GM18867 (cell line): ENCODE data around the gene KCTD5.
"Not testable (repeated sequence)": the region's sequence is repeated elsewhere in the genome, so short reads cannot be mapped to it uniquely, and the experiment has no call there.

ENCODE experiments used
- ATAC-seq: cut with Tn5 transposase; IDR thresholded peaks from one replicate; pipeline ENCODE4 v1.9.1; 2021; ENCODE audit warnings: mild to moderate bottlenecking, moderate library complexity; ENCODE audit not compliant: unreplicated experiment

The KCTD5 gene

DNA sequence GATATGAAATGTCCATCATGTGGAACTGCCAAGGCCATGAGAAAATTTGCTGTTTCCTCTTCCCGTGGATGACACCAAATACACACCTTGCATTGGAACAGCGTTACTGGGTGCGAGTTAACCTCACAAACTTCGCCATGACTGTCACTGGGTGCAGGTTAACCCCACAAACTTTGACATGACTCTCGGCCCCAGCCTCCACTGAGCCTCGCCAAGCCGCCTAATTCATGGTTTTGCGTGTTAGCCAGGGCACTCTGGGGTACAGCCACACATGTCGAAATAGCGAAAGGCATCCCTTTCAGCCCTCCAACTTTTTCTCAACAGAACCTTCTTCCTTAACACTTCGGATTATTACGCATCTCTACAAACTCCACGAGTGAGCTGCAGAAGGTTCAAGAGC is 10.6 kb upstream of the KCTD5 start:
- ATAC-seq: no peak

DNA sequence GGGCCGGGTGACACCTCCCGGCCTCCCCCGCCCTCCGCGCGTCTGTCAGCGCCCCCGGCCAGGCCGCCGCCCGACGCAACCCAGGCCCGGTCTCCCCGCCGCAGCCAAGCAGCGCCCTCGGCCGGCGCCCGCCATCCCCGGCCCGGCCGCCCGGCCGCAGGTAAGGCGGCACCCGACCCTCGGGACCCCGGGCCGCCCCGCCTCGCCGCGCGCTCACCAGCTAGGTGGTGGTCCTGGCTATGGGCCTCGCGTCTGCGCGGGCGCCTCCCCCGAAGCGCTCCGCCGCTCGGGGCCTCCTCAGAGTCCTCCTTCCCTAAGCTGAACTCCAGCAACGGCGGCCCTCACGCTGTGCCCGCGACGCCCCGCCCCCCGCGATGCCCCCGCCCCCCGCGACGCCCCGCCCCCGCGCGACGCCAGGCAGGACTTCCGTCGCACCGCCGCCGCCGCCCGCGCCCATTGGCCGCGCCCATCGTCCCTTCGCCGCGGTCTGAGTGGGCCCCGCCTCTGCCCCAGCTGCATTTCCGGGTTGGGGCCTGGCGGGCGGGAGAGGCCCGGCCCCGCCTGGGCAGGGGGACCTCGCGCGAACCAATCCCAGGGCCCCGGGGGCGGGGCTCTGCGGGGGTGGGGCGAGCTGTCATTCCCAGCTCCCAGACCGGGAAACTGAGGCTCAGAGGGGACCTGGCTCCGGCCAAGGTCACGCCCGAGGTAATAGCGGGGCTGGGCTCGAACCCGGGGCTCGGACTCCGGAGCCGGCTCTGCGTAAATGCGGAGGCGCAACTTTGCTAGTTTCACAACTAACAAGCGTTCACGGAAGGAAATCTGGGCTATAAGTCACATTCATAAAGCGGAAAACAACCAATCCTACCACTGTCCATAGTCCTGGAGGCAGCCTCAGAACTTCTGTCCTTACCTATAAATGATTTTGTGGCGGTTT is 9.0 kb upstream of the KCTD5 start:
- ATAC-seq: peak; percentile 83

DNA sequence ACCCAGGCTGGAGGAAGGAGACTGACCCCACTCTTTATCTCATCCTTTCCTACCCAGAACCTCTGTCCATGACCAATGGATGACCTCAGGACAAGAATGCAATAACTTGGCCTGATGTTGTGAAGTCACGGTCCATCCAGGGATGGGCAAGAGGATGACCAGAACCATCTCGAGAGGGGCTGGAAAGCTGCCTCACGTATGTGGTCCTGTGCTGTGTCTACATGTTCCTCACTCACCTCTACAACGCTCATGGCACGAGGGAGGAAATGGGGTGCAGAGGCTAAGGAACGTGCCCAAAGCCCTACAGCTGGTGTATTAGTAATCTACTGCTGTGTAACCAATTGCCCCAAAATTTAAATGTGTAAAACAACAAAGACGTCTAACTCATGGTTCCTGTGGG is 7.3 kb upstream of the KCTD5 start:
- no peak for ATAC-seq

DNA sequence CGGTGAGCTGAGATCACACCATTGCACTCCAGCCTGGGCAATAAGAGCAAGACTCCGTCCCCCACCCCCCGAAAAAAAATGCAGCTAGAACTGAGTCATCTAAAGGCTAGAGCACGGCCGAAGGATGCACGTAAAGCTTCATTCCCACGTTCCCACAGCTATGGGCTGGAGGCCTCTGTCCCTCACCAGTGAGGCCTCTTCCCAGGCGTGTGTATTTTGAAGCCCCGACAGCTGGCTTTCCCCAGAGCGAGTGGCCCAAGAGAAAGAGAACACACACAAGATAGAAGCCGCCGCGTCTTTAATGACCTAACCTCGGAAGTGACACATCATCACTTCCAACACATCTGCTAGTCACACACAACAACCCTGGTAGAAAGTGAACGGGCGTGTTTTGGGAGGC is 6.6 kb upstream of the KCTD5 start:
- ATAC-seq: no peak

DNA sequence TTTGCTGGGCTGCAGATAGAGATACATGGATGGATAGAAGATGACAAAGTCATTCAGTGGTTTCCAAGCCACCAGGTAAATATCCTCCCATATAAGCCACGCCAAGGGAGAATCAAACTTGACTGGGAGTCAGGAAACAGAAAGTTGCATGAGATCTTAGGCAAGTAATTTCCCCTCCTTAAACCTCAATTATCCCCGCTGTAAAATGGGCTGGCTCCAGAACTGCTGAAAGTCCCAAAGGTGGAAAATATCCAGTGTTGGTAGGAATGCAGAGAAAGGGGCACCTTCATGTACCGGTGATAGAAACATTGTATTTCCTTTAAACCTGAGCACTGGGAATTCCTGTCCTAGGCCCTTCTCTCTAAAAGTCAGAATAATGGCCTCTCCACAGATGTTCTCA is 5.4 kb upstream of the KCTD5 start:
- ATAC-seq: not testable (repeated sequence)

DNA sequence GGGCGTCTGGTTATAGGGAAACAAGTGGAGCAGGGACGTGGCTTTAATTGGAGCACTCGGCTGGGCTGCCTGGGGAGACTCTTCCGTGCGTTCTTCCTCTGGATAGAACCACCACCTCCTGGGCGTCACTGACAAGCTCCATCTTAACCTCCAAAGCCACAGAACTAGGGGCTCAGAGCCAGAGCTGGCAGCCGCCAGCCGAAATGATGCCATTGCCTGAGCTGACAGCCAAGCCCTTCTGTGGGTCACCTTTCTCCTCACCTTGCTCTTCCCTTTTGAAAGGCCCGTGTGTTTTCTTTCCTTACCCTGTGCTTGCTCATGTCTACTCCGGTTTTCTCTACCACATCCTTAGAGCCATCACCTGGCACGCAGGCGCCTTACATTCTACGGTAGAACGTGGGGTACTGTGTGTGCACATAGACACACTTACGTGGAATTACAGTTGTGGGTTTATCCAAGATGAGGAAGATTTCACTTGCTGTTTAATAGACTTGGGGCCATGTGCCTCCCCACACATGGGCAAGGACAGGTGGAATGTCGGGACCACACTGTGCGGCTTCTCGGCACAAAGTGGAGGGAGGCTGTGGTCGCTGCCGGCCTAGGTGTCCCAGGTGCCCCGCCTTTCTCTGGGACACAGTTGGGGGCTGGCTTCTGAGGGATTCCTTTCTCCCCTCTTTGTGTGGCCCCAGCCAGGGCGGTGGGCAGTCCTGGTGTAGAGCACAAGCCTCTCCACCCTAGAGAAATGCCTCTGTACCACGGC is 3.9 kb upstream of the KCTD5 start:
- ATAC-seq: not testable (repeated sequence)

DNA sequence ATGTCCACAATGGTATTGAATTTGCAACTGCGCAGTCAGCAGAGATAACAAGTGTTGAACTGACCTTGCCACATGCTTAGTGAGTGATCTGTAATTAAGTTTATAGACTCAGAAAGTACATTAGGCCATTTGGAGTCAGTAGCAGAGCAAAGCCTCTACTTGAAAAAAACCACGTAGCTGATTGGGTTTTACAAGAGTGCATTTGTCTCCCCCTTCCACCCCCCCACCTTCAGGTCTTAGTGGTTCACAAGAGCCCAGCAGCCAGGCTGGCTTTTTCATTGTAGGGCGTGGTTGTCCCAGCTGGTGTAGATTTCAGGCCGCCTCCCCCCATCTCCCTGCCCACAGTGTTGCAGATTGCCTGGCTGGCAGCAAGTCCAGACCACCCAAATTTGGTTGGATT is 2.4 kb upstream of the KCTD5 start:
- ATAC-seq: not testable (repeated sequence)

DNA sequence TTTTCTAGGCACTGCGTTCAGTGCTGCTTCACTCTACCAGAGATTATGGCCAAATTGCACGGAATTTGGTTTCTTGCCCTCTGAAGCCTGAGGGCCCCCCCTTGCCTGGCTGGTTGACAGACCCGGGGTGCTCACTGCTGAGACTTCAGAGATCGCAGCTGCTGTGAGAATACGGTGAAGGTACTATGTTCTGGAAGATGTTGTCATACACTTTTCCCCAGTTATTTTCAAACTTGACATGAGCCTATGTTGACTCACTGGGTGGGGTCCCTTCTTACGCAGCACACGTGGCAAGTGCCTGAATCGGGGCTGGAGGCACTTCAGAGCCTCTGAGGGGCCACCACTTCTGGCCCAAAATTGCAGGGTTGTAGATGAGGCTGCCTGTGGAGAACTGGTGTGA is 2.0 kb upstream of the KCTD5 start:
- ATAC-seq: not testable (repeated sequence)

DNA sequence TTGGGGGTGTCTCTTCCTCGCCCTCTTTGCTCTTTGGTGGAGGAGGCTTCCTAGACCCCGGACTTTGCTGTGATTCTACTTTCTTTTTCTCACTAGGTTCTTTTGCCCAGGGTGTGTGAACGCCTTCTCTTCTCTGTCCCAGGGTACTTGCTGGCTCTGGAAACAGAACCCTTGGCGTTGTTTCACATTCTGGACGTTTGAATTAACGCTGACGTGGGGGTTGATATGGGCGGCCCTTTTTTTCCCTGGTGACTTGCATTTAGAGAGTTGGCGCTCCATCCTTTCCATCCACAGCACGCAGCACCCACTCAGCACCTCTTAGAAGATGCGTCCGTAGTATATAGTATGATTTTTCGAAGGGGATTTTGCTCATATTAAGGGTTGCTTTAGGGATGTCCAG is 718 bp downstream of the KCTD5 start:
- ATAC-seq: not testable (repeated sequence)

DNA sequence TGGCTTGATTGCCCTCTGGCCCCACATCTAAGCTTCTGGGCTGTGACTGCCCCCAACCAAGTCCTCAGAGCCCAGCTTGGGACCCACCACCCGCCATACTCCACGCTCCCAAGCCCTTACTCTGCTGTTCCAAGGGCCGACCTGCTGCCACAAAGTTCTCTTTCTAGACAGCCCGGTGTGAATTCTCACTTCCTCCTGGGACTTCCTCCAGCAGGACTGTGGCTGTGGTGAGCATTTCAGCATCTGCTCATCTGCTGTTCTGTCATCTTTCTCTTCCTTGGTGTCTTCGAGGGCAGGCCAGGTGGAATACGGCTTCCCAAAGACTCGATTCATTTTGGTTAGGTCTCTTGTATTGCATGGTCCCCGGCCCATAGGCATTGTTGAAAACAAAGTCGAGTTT is 3.8 kb downstream of the KCTD5 start:
- ATAC-seq: peak; percentile 29

DNA sequence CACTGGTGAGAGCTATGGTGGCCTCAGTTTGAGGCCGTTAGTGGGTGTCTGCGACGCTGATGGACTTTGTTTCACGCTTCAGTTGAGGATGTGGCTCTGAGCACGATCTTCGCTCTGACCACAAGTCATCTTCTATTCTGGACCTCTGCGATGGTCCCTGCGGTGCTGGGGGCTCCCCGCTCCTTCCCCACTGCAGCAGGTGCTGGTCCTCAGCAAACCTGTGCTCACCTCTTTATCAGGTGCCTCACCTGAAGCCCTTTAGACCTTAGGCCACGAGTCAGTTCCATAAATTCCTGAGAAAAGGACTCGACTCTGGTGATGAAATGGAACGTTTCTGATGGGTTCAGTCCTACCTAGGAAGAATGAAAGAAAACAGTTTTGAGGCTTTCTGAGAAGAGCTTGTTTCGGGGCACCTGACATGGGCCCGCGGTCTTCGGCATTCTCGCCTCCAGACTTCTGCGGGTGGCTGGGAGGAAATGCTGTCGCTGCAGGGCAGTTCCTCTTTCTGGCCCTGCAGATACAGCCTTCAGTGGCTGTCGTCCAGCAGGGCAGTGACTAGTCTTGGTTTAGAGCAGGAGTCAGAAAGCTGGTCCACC is 4.7 kb downstream of the KCTD5 start:
- ATAC-seq: peak; percentile 39

DNA sequence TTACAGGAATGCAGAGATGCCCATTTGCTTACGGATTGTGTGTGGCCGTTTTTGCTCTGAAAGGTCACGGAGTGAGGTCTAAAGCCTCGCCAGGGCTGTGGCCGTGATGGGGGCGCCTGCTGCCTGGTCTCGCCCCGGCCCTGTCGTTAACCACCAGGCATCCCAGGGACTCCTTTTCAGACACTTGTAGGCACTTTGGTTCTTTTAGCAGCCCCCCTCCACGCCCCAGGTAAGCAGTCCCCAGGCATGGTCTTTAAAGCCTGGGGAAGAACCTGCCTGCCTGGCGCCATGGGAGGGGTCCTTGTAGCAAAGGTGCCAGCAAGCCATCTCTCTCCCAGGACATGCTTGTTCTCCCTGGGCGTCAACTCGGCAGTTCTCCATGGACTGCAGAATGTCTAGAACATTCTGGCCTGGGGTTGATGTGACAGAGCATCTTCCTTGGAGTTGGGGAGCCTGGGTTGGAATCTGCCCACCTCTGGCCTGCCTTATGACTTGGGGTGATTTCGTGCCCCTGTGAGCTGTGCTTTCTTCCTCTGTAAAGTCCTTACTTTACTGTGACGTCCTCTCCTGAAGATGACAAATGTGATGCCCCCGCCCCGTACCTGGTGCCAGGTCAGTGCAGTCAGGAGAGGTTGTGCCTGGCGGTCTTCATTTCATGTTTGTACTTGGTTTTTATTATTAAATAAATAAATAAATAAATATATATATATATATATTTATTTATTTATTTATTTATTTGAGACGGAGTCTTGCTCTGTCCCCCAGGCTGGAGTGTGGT is 5.4 kb downstream of the KCTD5 start:
- ATAC-seq: no peak

DNA sequence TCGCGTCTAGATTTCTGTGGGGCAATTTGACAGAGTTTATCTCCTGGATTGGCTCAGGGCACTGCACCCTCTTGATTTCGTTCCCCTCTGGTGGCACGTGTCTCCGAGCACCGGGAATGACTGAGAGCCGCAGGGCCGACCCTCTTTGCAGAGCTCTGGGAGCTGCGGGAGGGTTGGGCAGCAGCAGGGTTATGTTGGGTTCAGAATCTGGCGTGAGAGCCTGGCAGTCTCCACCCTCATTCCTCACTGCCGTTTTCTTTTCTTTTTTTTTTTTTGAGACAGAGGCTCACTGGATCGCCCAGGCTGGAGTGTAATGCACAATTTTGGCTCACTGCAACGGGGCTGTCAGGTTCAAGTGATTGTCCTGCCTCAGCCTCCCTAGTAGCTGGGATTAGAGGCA is 7.1 kb downstream of the KCTD5 start:
- not testable (repeated sequence) for ATAC-seq

DNA sequence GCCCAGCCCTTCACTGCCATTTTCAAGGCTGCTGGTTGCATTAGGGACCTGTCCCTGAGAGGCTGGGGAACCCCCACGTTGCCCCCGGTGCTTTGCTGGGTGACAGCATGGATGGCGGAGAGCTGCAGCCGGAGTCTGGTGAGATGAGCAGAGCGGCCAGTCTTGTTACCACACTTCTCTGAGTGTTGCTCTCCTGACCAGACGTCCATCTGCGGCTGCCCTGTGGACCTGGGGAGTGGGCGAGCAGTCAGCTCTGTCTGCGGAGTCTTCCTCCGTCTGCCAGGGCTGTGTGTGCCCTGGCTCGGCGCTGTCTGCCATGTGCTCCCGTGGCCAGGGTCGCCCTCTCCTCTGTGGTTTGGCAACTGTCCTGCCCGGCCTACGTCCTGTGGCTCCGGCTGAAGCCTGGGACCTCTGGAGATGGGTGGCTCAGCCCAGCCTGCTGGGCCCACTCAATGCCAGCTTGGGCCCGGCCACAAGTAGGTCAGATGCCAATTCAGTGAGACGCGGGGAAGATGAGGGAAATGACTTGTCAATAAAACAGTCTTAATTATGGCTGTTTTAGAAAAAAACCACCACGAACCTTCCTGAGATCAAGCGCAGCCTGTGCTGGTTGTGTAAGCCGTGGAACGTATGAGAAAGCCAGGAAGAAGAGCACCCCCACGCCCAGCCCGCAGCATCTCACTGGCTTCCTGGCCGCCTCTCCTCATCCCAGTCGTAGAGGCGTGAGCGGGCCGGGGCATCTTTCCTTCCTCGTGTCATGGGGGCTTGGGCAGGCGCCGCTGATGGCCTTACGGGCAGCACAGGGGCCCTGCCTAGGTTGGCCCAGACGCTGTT is 7.9 kb downstream of the KCTD5 start:
- no peak for ATAC-seq

DNA sequence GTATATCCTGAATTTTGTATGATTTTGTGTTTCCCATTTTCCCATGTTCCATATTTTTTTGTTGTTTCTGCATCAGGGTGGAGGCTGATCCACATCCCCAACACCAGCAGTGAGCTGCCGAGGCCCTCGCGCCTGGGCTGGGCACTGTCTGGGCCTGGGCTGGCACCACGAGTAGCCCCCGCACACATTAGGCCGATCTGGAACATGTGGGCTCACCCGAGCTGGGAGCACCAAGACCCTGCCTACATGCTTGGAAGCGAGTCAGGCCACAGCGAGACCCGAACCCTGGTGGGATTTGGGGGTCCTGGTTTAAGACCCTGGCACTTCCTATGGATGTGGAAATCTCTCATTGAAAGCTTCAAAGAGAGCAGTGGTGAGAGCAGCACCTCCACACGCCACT is 8.5 kb downstream of the KCTD5 start:
- ATAC-seq: no peak

DNA sequence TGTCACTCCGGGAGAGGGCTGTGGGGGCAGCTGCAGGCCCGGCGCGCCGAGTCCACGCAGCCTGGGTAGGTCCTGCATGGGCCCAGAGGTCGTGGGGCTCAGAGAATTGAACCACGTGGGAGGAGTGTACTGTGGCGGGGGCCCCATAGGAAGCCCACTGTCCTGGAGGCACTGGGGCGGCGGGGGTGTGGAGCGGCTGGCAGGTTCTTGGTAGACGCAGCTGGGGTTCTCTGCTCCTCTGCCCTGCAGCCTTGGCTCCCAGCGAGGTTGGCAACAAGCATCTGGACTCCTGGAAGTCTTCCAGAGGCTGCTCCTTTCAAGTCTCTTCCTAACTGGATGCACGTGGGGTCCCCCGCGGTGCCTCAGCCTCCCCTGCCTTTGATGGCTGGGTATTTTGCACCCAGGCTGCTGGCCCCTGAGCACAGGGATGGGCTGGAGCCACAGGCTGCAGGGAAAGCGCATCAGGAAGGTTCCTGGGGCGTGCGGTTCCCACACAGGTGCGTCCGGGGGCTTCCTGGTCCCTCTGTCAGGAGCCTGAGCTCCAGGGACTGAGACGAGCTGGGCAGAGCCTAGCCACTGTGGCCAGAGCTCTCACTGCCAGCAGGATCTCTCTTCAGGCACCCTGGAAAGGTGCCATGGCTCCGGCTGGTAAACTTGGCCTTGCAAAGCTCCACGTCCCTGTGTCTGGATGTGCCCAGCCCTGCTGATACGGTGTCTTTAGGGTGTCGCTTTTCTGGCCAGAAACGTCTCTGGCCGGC is 9.3 kb downstream of the KCTD5 start:
- ATAC-seq: no peak

DNA sequence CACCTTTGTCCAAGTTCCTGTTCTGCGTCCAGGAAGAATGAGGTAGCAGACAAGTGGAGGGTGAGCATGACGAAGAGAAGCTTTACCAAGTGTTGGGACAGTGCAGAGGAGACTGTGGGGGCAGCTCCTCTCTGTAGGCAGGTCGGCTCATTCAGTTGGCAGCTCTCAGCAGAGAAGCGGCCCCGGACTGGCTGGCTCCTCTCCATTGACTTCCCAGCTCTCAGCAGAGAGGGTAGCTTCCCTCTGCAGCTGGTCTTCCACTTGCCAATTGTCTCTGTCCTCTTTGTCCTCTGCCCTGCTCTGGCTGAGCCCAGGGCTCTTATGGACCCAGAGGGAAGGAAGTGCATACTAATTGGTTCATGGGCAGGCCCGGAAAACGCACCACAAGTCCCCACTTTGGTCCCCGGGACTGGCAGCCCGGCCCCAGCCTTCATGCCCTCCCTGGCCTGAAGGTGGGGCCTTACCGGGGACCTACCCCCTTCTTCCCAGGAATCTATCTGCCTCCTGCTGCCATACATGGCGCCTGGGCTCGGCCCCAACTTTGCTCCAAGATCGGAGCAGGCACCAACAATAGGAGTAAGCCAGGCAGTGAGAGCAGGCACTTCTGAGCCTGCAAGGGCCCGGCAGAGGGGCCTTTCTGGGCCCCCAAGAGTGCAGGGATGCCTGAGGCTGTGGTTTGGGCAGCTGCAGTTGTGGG is 10.1 kb downstream of the KCTD5 start:
- ATAC-seq: no peak

DNA sequence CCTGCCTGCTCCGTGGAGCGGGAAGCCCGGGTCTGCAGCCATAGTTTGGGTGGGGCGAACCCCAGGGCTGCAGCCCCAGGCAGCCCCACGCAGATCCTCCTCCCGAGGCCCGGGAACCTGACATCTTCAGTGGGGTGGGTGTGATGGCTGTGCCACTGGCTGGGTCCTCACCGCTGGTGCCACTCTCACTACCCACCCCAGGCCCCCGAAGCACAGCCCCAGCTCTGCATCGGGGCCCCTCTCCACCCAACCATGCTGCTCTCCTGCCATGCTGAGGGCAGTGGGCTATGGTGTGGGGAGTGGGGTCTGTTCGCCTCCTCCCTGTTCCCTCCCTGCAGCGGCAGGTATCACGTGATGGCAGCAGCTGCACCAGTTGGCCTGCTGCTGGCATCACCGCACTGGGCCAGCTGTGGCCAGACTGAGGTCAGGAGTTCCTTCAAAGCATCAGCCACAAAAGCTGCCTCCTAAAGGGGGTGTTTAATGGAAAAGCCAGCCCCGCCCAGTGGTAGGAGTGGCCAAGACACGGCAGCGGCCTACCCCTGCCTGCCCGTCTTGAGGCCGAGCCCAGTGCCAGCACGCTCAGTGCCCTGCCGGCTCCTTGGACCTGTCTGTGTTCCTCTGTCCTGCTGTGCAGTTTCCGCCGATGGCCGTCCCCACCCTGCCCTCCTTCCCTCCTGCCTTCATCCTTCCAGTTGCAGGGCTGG is 10.8 kb downstream of the KCTD5 start:
- ATAC-seq: no peak
